Esophagus muscularis mucosa (tissue), 4 donors: ENCODE results near the gene TUBGCP2.

Experiments
- EP300 ChIP-seq: sonication (generic); formaldehyde crosslinking; IDR thresholded peaks from one replicate; pipeline ENCODE4 v1.6.1; 2017; ENCODE audit warnings: antibody characterized with exemption
- POLR2A ChIP-seq: fragments of 450-650 bp; IDR thresholded peaks from one replicate; pipeline ENCODE4 v1.6.1; 2017; ENCODE audit warnings: antibody characterized with exemption, moderate library complexity, mild to moderate bottlenecking, low read depth
- POLR2AphosphoS5 ChIP-seq, 2 donors: sonication (generic); formaldehyde crosslinking; IDR thresholded peaks; one replicate each; pipeline ENCODE4 v1.6.1; 2017; ENCODE audit warnings: antibody characterized with exemption in 2 of 2
- TF ChIP-seq, protein P1 (sequence below), 3 experiments: fragments of 200-600 bp in 2 of 3; fragments of 450-650 bp in 1 of 3; sonication (generic) in 2 of 3; IDR thresholded peaks; one replicate each; pipeline ENCODE4 v1.5.1; 2017 to 2019; ENCODE audit warnings: antibody characterized with exemption in 3 of 3, mild to moderate bottlenecking in 2 of 3, moderate library complexity in 1 of 3

DNA sequence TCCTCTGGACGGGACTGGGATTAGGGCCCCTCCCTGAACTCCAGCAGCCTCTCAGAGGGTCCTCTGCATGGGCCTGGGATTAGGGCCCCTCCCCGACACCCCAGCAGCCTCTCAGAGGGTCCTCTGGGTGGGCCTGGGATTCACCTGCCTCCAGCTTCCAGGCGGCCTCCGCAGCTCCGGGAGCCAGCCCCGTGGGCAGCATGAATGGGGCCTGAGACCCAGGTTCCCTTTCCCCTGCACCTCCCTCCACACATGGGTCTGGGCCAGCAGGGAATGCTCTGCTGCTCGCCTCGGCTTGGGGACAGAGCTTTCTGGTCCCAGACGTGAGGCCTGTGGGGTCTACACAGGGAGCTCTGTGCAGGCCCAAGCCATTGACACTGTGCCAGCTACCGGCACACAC lies 5.5 kb downstream of the TUBGCP2 start:
- TF ChIP-seq, protein P1, sequence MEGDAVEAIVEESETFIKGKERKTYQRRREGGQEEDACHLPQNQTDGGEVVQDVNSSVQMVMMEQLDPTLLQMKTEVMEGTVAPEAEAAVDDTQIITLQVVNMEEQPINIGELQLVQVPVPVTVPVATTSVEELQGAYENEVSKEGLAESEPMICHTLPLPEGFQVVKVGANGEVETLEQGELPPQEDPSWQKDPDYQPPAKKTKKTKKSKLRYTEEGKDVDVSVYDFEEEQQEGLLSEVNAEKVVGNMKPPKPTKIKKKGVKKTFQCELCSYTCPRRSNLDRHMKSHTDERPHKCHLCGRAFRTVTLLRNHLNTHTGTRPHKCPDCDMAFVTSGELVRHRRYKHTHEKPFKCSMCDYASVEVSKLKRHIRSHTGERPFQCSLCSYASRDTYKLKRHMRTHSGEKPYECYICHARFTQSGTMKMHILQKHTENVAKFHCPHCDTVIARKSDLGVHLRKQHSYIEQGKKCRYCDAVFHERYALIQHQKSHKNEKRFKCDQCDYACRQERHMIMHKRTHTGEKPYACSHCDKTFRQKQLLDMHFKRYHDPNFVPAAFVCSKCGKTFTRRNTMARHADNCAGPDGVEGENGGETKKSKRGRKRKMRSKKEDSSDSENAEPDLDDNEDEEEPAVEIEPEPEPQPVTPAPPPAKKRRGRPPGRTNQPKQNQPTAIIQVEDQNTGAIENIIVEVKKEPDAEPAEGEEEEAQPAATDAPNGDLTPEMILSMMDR (IDR thresholded peaks at IDR 0.05): no peak
- TF ChIP-seq EP300 (no peak), POLR2A (no peak), POLR2AphosphoS5 (IDR thresholded peaks at IDR 0.05) (no peak)
